ENCODE results near the gene ORC1.

The ORC1 gene

GRCh38 chr1:52352690-52353089, 51.5 kb downstream of the ORC1 start:
- no peak for TF ChIP-seq CTCF (IDR thresholded peaks at IDR 0.05; ENCODE audit: low read depth, low read length, missing control alignments)
- no peak for DNase-seq (ENCODE audit: low read depth)
- no peak overlapping the region for H3K4me3 ChIP-seq (ENCODE audit: low read depth, low read length)

- H3K4me3 ChIP-seq (ENCODE audit: low read depth, low read length), result no peak overlapping the region
- no peak for DNase-seq (ENCODE audit: low read depth)
These were observed 55.4 kb downstream of the ORC1 start for GRCh38 chr1:52348704-52349300.

GRCh38 chr1:52346653-52347052, 57.6 kb downstream of the ORC1 start:
- TF ChIP-seq CTCF (IDR thresholded peaks at IDR 0.05; ENCODE audit: low read depth, low read length, missing control alignments), result no peak
- no peak for DNase-seq (ENCODE audit: low read depth)
- no peak overlapping the region for H3K4me3 ChIP-seq (ENCODE audit: low read depth, low read length)

More at GRCh38 chr1:52348704-52349300, 55.4 kb downstream of the ORC1 start:
- TF ChIP-seq CTCF (IDR thresholded peaks at IDR 0.05; ENCODE audit: low read depth, low read length, missing control alignments), result no peak

- no peak for TF ChIP-seq CTCF (IDR thresholded peaks at IDR 0.05; ENCODE audit: low read depth, low read length, missing control alignments)
- no peak overlapping the region for H3K4me3 ChIP-seq (ENCODE audit: low read depth, low read length)
- DNase-seq (ENCODE audit: low read depth), result no peak
These were observed 59.0 kb downstream of the ORC1 start for GRCh38 chr1:52345252-52345651.

- DNase-seq (ENCODE audit: low read depth), result no peak
- H3K4me3 ChIP-seq (ENCODE audit: low read depth, low read length), result no peak overlapping the region
- TF ChIP-seq CTCF (IDR thresholded peaks at IDR 0.05; ENCODE audit: low read depth, low read length, missing control alignments), result no peak
These were observed 60.2 kb downstream of the ORC1 start for GRCh38 chr1:52343979-52344378.

- H3K4me3 ChIP-seq (ENCODE audit: low read depth, low read length), result no peak overlapping the region
- no peak for DNase-seq (ENCODE audit: low read depth)
- TF ChIP-seq CTCF (IDR thresholded peaks at IDR 0.05; ENCODE audit: low read depth, low read length, missing control alignments), result no peak
These were observed 62.5 kb downstream of the ORC1 start for GRCh38 chr1:52341655-52342260.

GRCh38 chr1:52337439-52337838, 66.8 kb downstream of the ORC1 start:
- no peak overlapping the region for H3K4me3 ChIP-seq (ENCODE audit: low read depth, low read length)
- no peak for TF ChIP-seq CTCF (IDR thresholded peaks at IDR 0.05; ENCODE audit: low read depth, low read length, missing control alignments)
- DNase-seq (ENCODE audit: low read depth), result no peak
